Karpas-422 (cell line): Measurements from ENCODE around the gene BAHCC1. TPM values are rescaled to one million over a fixed set of nuclear protein-coding genes. Genes with fewer than 3 reads are reported as not detected.

Experiments
- DNase-seq: peaks from one replicate; pipeline ENCODE4 v3.0.0-alpha.2; 2015
- H2AFZ ChIP-seq: fragments of 200-600 bp; sonication (generic); 2 replicates; pipeline ENCODE4 v1.6.1; 2014; ENCODE audit warnings: antibody characterized with exemption, low read length, mixed read lengths
- H3K27ac ChIP-seq: fragments of 200-600 bp; sonication (generic); 2 replicates; pipeline ENCODE4 v1.5.1; 2014; ENCODE audit warnings: mild to moderate bottlenecking, low read length, moderate library complexity
- H3K27me3 ChIP-seq: fragments of 200-600 bp; sonication (generic); 2 replicates; pipeline ENCODE4 v1.6.1; 2014; ENCODE audit warnings: low read length, mixed read lengths
- H3K36me3 ChIP-seq: fragments of 200-600 bp; sonication (generic); 2 replicates; pipeline ENCODE4 v1.6.1; 2014; ENCODE audit warnings: low read length, mixed read lengths; ENCODE audit not compliant: insufficient read depth
- H3K4me1 ChIP-seq: fragments of 200-600 bp; sonication (generic); 2 replicates; pipeline ENCODE4 v1.6.1; 2014; ENCODE audit warnings: mild to moderate bottlenecking, low read length, mixed read lengths
- H3K4me2 ChIP-seq: fragments of 200-600 bp; sonication (generic); 2 replicates; pipeline ENCODE4 v1.6.1; 2014; ENCODE audit warnings: low read length, low read depth, mild to moderate bottlenecking; ENCODE audit not compliant: poor library complexity, severe bottlenecking
- H3K4me3 ChIP-seq: fragments of 200-600 bp; sonication (generic); 2 replicates; pipeline ENCODE4 v1.5.1; 2014; ENCODE audit warnings: mild to moderate bottlenecking, antibody characterized with exemption, low read length, mixed read lengths
- H3K79me2 ChIP-seq: fragments of 200-600 bp; sonication (generic); 2 replicates; pipeline ENCODE4 v1.6.1; 2014; ENCODE audit warnings: mild to moderate bottlenecking, low read length, mixed read lengths
- H3K9ac ChIP-seq: fragments of 200-600 bp; sonication (generic); 2 replicates; pipeline ENCODE4 v1.6.0; 2014; ENCODE audit warnings: low read length
- H3K9me2 ChIP-seq: fragments of 200-600 bp; sonication (generic), shearing (Covaris generic); replicated peaks from 2 replicates; pipeline ENCODE4 v1.6.0; 2014; ENCODE audit warnings: mild to moderate bottlenecking, low read length, moderate library complexity; ENCODE audit not compliant: insufficient read depth
- H3K9me3 ChIP-seq: fragments of 300-700, 200-600 bp; sonication (generic); 2 replicates; pipeline ENCODE4 v1.6.1; 2014; ENCODE audit warnings: low read length, mixed read lengths
- H4K20me1 ChIP-seq: fragments of 200-600 bp; sonication (generic); 2 replicates; pipeline ENCODE4 v1.6.1; 2014; ENCODE audit warnings: mild to moderate bottlenecking, antibody characterized with exemption, low read length, low read depth; ENCODE audit not compliant: insufficient read depth
- total RNA-seq: library from RNA; depleted of rRNA; stranded (reverse); fragments of >200 nt; shearing (Covaris generic); gene quantifications from 2 replicates; pipeline ENCODE4 v1.2.3, GENCODE V29; 2014; ENCODE audit warnings: low replicate concordance

The BAHCC1 gene
- total RNA-seq, 1 experiment from 2014 or later: not detected

DNA sequence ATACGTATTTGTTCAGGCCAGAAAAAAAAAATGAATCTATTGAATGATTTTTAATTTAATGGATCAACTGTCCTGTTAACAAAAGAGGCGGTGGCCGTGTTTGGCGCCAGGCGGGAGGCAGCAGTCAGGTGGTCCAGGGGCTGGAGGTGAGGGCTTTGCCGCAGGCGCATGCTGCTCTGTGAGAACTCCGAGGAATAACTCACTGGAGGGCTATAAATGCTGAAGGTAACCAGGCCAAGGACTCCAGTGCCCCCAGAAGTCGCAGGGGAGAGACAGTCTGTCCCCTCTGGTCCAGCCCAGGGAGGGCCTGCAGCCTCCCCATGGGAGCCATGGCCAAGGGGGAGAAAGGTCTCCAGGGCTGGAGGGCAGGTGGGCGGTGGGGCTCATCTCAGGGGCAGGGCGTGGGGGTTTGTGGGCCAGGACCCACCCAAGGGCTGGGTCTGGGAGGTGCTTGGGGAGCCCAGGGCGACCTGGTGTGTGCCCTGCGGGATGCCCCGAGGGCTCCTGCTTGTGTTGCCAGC lies 7.1 kb upstream of the BAHCC1 start:
- Histone ChIP-seq H3K79me2 (no peaks in the 10 kb centered on the region), H3K27me3 (no peaks in the 10 kb centered on the region), H3K9me2 (no peaks in the 10 kb centered on the region), H4K20me1 (no peaks in the 10 kb centered on the region), H3K36me3 (no peaks in the 10 kb centered on the region), H3K9ac (no peak overlapping the region), H3K4me1 (no peaks in the 10 kb centered on the region), H2AFZ (no peak overlapping the region), H3K27ac (no peak overlapping the region), H3K4me3 (no peak overlapping the region), H3K4me2 (no peak overlapping the region), H3K9me3 (no peaks in the 10 kb centered on the region)
- no peak for DNase-seq

DNA sequence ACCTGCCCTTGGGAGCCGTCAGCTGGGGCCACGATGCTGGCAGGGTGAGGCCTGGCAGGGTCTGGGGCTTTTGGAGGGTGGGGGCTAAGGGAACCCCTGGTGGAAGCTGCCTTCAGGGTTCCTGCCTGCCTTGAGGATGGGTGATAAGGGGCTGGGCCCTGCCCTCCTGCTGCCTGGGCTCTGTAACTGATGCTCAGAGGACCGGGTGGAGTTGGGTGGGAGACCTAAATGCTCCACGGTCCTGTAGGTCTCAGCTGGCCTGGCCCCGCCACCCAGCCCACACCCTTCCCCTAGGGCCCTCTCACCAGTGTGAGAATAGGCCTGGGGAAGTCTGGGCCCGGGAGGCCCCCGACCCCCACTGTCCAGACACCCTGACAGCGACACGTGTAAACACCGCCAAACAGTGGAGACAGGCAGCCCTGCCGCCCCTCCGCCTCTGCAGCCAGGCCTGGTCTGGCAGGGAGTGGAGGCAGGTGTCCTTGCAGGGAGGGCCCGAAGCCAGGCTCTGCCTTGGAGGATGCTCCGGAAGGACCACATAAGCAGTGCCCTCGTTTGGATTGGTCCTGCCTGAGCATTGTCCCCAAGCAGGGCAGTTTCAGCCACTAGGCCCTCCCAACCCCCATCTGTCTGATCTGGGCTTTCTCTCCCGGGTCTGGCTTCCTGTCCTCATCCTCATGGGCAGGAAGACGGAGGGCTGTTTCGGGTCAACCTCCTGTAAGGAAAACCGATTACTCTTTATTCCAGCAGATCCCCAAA lies 6.5 kb upstream of the BAHCC1 start:
- no peak overlapping the region for H3K4me2 ChIP-seq
- no peak overlapping the region for H3K27ac ChIP-seq
- H3K36me3 ChIP-seq: no peaks in the 10 kb centered on the region
- no peaks in the 10 kb centered on the region for H4K20me1 ChIP-seq
- H3K79me2 ChIP-seq: no peaks in the 10 kb centered on the region
- H3K9ac ChIP-seq: no peak overlapping the region
- H3K27me3 ChIP-seq: no peaks in the 10 kb centered on the region
- H2AFZ ChIP-seq: no peak overlapping the region
- H3K4me1 ChIP-seq: no peaks in the 10 kb centered on the region
- no peak for DNase-seq
- no peaks in the 10 kb centered on the region for H3K9me2 ChIP-seq
- H3K4me3 ChIP-seq: no peak overlapping the region
- H3K9me3 ChIP-seq: no peaks in the 10 kb centered on the region

DNA sequence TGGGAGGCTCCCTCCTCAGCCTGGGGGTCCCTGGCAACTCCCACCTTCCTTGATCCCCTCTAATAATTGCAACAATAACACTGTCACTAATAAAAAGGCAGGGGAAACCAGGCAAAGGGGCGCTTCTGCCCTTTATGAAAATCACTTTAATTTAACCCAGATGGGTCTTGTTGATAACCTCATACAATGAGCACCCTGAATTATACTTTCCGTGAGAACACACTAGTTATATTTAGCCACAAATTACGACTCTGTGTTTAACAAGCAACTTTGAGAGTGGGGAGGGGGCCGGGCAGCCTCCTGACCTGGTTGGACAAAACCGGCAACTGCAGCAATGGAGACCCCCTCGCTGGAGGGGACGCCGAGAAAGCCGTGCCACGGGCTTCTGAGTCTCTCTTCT lies 5.7 kb upstream of the BAHCC1 start:
- no peaks in the 10 kb centered on the region for H3K4me1 ChIP-seq

DNA sequence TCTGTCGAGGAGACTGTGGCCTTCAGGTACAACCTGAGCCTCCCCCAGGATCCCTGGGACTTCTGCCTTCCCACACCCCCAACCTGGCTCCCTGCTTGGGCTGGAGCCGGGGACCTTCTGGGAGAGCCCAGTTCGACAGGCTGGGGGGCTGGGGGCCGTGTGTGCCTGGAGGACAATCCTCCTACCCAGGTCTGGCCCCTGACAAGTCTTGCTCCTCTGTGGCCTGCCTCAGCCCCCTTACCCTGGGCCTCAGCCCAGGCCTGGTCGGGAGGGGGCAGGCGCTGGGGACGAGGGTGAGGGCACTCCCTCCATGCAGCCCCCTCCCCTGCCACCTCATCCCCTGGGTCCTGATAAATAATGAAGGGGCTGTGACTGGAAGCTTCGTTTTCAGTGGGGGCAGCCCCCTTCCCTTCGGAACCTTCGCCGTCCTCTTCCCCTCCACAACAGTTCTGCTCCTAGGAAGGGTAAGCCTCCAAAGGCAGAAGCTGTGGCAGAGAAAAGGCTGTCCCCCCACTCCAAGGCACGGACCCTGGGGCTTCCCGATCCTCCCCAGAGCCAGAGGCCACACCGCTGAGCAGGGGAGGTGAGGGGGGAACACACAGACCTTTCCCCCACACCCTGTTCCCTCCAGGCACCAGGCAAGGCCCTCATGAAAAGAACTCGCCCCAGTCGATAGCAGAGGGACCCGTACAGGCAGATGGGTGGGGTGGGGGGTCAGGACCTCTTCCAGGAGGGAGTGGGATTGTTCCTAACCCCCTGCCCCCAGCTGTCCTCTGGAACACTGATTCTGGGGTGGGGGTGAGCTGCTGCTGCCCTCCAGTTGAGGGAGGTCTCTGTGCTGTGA lies 5.0 kb upstream of the BAHCC1 start:
- Histone ChIP-seq H3K27me3 (no peaks in the 10 kb centered on the region), H3K9me2 (no peaks in the 10 kb centered on the region), H2AFZ (no peak overlapping the region), H3K36me3 (no peaks in the 10 kb centered on the region), H3K4me2 (no peak overlapping the region), H4K20me1 (no peaks in the 10 kb centered on the region), H3K4me3 (no peak overlapping the region), H3K9ac (no peak overlapping the region), H3K79me2 (no peaks in the 10 kb centered on the region), H3K9me3 (no peaks in the 10 kb centered on the region), H3K27ac (no peak overlapping the region), H3K4me1 (no peaks in the 10 kb centered on the region)
- no peak for DNase-seq

More for the DNA sequence above, 5.7 kb upstream of the BAHCC1 start:
- Histone ChIP-seq H3K27me3 (no peaks in the 10 kb centered on the region), H3K4me2 (no peak overlapping the region), H4K20me1 (no peaks in the 10 kb centered on the region), H3K9me2 (no peaks in the 10 kb centered on the region), H3K9me3 (no peaks in the 10 kb centered on the region), H3K27ac (no peak overlapping the region), H3K9ac (no peak overlapping the region), H3K4me3 (no peak overlapping the region), H3K36me3 (no peaks in the 10 kb centered on the region), H2AFZ (no peak overlapping the region), H3K79me2 (no peaks in the 10 kb centered on the region)
- DNase-seq: no peak

DNA sequence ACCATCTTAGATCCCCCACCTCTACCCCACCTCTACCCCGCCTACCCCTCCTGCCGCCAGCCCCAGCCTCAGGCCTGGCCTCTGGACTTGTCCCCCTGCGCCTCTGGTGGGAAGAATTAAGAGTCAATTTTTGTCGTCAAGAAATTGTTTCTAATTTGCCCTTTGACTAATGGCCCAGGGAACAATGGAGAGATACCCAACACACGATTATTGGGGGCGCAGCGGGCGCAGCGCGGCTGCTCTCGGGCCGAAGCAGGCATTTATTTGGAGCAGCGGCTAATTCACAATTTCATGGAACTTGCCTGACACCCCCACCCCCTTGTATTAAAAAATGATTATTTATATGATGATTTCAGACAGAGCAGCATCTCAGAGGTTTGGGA lies 4.4 kb upstream of the BAHCC1 start:
- no peaks in the 10 kb centered on the region for H3K27me3 ChIP-seq
- no peaks in the 10 kb centered on the region for H4K20me1 ChIP-seq
- no peak overlapping the region for H3K27ac ChIP-seq
- H3K9me2 ChIP-seq: no peaks in the 10 kb centered on the region
- no peak overlapping the region for H3K9ac ChIP-seq
- H3K36me3 ChIP-seq: no peaks in the 10 kb centered on the region
- H3K79me2 ChIP-seq: no peaks in the 10 kb centered on the region
- no peaks in the 10 kb centered on the region for H3K9me3 ChIP-seq
- H3K4me3 ChIP-seq: no peak overlapping the region
- no peak overlapping the region for H2AFZ ChIP-seq
- H3K4me2 ChIP-seq: no peak overlapping the region
- DNase-seq: no peak
- H3K4me1 ChIP-seq: no peaks in the 10 kb centered on the region

DNA sequence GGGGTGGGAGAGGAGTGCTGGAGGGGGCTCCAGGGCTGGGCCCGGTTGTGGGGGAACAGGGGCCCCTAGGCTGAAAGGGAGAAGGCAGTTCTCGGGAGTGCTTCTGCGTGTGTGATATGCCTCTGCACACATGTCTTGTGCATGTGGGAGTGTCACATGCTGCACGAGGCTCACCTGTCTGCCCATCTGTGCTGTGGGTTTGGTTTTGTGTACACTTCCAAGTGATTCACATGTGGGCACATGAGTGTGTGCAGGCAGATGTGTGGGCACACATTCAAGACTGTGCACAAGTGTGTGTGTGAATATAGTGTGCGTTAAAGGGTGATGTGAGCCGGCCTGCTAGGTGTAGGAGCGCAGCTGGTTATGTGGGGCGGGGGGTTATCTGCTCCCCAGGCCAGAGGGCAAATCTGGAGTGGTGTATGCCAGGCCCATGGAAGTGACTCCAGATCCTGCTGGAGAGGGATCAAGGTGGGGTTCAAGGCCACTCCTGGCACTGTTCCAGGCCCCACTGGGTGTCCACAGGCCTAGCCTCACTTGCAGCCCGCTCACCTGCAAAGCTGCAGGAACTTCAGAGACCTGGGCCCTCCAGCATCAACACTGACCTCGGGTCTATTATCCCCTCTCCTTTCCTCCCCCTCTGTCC lies 3.8 kb upstream of the BAHCC1 start:
- Histone ChIP-seq H3K9me2 (no peaks in the 10 kb centered on the region), H3K4me2 (no peak overlapping the region), H3K36me3 (no peaks in the 10 kb centered on the region), H3K9ac (no peak overlapping the region), H3K27me3 (no peaks in the 10 kb centered on the region), H2AFZ (no peak overlapping the region), H3K9me3 (no peaks in the 10 kb centered on the region), H3K4me1 (no peaks in the 10 kb centered on the region), H3K27ac (no peak overlapping the region), H3K79me2 (no peaks in the 10 kb centered on the region), H4K20me1 (no peaks in the 10 kb centered on the region), H3K4me3 (no peak overlapping the region)
- no peak for DNase-seq

DNA sequence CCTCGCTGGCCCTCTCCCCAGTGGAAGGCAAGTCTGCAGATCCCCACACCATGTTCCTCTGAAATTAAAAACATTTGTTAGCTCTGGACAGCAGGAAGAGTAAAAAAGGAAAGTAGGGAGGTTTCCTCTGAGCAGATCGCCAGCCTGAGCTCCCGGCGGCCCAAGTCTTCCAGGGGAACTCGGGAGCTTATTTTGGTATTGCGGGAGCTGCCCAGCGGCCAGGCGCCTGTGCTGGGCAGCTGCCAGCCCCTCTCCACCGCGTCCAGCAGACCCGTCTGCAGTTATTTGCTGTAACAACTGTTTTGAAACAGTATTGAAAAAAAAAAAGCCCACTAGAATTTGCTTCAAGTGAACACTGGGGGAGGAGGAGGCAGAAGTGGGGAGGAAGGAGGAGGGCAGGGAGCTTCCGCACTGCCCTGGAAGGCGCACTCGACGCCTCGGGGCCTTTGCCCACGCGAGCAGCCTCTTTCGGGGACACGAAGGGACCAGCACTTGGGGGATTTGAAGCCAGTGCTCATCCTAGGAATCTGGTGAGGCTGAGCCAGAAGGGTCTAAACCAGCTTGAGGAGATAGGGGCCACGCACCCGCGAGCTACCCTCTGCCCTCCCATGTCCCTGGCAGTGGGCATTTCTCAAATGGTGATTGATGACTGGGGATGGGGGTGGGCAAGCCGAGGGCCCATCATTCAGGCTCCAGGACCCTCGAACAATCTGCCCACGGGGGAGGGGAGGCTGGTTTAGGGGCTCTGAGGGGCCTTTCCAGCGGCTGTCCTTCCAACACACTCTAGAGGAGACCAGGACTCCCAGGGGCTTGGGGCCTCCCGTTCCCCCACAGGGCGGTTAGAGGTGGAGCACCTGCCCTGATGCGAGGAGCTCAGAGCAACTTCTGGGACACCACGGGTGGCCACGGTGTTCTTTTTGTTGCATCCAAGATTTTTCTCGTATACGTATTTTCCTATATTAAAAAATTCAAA lies 3.0 kb upstream of the BAHCC1 start:
- no peak overlapping the region for H3K4me3 ChIP-seq
- no peaks in the 10 kb centered on the region for H3K79me2 ChIP-seq
- no peak overlapping the region for H3K4me2 ChIP-seq
- H3K27me3 ChIP-seq: no peaks in the 10 kb centered on the region
- no peaks in the 10 kb centered on the region for H3K9me2 ChIP-seq
- H3K36me3 ChIP-seq: no peaks in the 10 kb centered on the region
- H3K9me3 ChIP-seq: no peaks in the 10 kb centered on the region
- H3K9ac ChIP-seq: no peak overlapping the region
- no peak overlapping the region for H3K27ac ChIP-seq
- H2AFZ ChIP-seq: no peak overlapping the region
- H4K20me1 ChIP-seq: no peaks in the 10 kb centered on the region
- DNase-seq: no peak
- H3K4me1 ChIP-seq: no peaks in the 10 kb centered on the region
